ENCODE measurements around the gene CHST15. TPM values are rescaled to one million over a fixed set of nuclear protein-coding genes. Genes with fewer than 3 reads are reported as not detected.
"Not testable (repeated sequence)": the region's sequence is repeated elsewhere in the genome, so short reads cannot be mapped to it uniquely, and the experiment has no call there.

The CHST15 gene
- total and polyA plus RNA-seq, 4 donors = 2.9 to 16.5 (median 6.4) TPM

DNA sequence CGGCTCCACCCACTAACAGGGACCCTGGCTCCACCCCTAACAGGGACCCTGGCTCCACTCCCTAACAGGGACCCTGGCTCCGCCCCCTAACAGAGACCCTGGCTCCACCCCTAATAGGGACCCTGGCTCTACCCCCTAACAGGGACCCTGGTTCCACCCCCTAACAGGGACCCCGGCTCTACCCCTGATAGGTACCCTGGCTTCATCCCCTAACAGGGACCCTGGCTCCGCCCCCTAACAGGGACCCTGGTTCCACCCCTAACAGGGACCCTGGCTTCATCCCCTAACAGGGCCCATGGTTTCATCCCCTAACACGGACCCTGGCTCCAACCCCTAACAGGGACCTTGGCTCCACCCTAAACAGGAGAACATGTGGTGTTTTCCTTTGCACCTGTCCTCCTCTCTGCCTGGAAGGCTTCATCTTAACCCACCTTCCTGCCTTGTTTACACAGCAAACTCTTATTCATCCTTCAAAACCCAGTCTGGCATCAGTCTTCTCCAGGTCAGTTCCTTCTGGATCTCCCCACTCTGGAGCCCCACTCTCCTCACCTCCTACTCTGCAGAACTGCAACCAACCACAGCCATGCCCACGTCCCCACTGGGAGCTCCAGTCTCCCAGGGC is 58.0 kb downstream of the CHST15 start:
- WGBS = 88% methylated on average over 6 of the region's 6 CpGs
- H3K36me3 ChIP-seq (ENCODE audit: control insufficient read depth in 4 of 4, insufficient read depth in 3 of 4, low read depth in 1 of 4, low read length in 3 of 4) = peaks cover 0 to 11% (median 0%) of the 10 kb centered on the region in 4 donors
- no peaks in the 10 kb centered on the region for H3K9me3 ChIP-seq (ENCODE audit: control insufficient read depth in 4 of 4, low read length in 3 of 4)
- H3K4me1 ChIP-seq (ENCODE audit: control insufficient read depth in 4 of 4, insufficient read depth in 4 of 4, low read length in 3 of 4) = peaks cover 1 to 12% (median 3%) of the 10 kb centered on the region in 4 donors
- no peak for DNase-seq (ENCODE audit: low spot score)
- H3K27ac ChIP-seq (ENCODE audit: low read depth in 1 of 2, low read length in 2 of 2) = peak overlapping the region; percentile 28 to 54
- TF ChIP-seq YY1 (IDR thresholded peaks at IDR 0.05) (no peak), RXRA (IDR thresholded peaks at IDR 0.05) (no peak), NR2F2 (IDR thresholded peaks at IDR 0.05) (no peak), TAF1 (conservative IDR thresholded peaks at IDR 0.05) (no peak)
- TF ChIP-seq, protein P1, sequence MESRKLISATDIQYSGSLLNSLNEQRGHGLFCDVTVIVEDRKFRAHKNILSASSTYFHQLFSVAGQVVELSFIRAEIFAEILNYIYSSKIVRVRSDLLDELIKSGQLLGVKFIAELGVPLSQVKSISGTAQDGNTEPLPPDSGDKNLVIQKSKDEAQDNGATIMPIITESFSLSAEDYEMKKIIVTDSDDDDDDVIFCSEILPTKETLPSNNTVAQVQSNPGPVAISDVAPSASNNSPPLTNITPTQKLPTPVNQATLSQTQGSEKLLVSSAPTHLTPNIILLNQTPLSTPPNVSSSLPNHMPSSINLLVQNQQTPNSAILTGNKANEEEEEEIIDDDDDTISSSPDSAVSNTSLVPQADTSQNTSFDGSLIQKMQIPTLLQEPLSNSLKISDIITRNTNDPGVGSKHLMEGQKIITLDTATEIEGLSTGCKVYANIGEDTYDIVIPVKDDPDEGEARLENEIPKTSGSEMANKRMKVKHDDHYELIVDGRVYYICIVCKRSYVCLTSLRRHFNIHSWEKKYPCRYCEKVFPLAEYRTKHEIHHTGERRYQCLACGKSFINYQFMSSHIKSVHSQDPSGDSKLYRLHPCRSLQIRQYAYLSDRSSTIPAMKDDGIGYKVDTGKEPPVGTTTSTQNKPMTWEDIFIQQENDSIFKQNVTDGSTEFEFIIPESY (IDR thresholded peaks at IDR 0.05) = no peak
- TF ChIP-seq, protein P2, sequence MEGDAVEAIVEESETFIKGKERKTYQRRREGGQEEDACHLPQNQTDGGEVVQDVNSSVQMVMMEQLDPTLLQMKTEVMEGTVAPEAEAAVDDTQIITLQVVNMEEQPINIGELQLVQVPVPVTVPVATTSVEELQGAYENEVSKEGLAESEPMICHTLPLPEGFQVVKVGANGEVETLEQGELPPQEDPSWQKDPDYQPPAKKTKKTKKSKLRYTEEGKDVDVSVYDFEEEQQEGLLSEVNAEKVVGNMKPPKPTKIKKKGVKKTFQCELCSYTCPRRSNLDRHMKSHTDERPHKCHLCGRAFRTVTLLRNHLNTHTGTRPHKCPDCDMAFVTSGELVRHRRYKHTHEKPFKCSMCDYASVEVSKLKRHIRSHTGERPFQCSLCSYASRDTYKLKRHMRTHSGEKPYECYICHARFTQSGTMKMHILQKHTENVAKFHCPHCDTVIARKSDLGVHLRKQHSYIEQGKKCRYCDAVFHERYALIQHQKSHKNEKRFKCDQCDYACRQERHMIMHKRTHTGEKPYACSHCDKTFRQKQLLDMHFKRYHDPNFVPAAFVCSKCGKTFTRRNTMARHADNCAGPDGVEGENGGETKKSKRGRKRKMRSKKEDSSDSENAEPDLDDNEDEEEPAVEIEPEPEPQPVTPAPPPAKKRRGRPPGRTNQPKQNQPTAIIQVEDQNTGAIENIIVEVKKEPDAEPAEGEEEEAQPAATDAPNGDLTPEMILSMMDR (IDR thresholded peaks at IDR 0.05; ENCODE audit: low read depth, low read length, missing input control) = no peak
- TF ChIP-seq, protein P3, sequence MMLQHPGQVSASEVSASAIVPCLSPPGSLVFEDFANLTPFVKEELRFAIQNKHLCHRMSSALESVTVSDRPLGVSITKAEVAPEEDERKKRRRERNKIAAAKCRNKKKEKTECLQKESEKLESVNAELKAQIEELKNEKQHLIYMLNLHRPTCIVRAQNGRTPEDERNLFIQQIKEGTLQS (IDR thresholded peaks at IDR 0.05) = no peak
- no peak overlapping the region for H3K4me3 ChIP-seq (ENCODE audit: low read depth in 1 of 3, low read length in 3 of 3)
- H3K9ac ChIP-seq (ENCODE audit: low read depth in 1 of 2, low read length in 2 of 2) = no peak overlapping the region
- H3K27me3 ChIP-seq (ENCODE audit: control insufficient read depth in 4 of 4, insufficient read depth in 4 of 4, low read length in 3 of 4) = no peaks in the 10 kb centered on the region

DNA sequence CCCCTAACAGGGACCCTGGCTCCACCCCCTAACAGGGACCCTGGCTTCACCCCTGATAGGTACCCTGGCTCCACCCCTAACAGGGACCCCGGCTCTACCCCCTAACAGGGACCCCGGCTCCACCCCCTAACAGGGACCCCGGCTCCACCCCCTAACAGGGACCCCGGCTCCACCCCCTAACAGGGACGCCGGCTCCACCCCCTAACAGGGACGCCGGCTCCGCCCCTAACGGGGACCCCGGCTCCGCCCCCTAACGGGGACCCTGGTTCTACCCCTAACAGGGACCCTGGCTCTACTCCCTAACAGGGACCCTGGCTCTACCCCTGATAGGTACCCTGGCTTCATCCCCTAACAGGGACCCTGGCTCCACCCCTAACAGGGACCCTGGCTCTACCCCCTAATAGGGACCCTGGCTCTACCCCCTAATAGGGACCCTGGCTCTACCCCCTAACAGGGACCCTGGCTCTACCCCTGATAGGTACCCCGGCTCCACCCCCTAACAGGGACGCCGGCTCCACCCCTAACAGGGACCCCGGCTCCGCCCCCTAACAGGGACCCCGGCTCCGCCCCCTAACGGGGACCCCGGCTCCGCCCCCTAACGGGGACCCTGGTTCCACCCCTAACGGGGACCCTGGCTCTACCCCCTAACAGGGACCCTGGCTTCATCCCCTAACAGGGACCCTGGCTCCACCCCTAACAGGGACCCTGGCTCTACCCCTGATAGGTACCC is 58.7 kb downstream of the CHST15 start:
- not testable (repeated sequence) for H3K4me3 ChIP-seq (ENCODE audit: low read depth in 1 of 3, low read length in 3 of 3); H3K9ac ChIP-seq (ENCODE audit: low read depth in 1 of 2, low read length in 2 of 2); DNase-seq (ENCODE audit: low spot score); H3K9me3 ChIP-seq (ENCODE audit: control insufficient read depth in 4 of 4, low read length in 3 of 4); H3K27me3 ChIP-seq (ENCODE audit: control insufficient read depth in 4 of 4, insufficient read depth in 4 of 4, low read length in 3 of 4)
- H3K36me3 ChIP-seq (ENCODE audit: control insufficient read depth in 4 of 4, insufficient read depth in 3 of 4, low read depth in 1 of 4, low read length in 3 of 4) = peaks cover 0 to 11% (median 0%) of the 10 kb centered on the region in 4 donors
- H3K27ac ChIP-seq (ENCODE audit: low read depth in 1 of 2, low read length in 2 of 2) = peak overlapping the region in 1 of 2 donors; percentile 1
- H3K4me1 ChIP-seq (ENCODE audit: control insufficient read depth in 4 of 4, insufficient read depth in 4 of 4, low read length in 3 of 4) = peaks cover 1 to 11% (median 8%) of the 10 kb centered on the region in 4 donors
- WGBS = 73% methylated on average over 25 of the region's 25 CpGs

DNA sequence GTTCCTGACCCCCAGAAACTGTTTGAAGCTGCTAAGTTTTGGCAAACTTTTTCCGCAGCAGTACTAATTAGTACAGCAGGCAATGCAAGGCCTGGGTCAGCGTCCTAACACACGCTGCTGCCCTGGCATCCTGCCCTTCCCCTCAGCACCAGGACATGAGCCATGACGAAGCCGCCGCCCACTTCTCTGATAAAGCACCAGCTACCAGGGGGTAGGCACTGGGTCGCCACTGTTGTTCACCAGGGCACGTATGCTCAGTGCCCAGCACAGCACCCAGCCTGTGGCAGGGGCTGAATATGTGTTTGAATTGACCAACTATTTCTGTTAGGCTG is 59.5 kb downstream of the CHST15 start:
- H3K27ac ChIP-seq (ENCODE audit: low read depth in 1 of 2, low read length in 2 of 2) = peak overlapping the region; percentile 36 to 55
- no peak for DNase-seq (ENCODE audit: low spot score)
- TF ChIP-seq HNF4G (IDR thresholded peaks at IDR 0.05) (no peak), NR2F2 (IDR thresholded peaks at IDR 0.05) (peak; percentile 58), RXRA (IDR thresholded peaks at IDR 0.05) (peak in 1 of 2 donors; percentile 27)
- no peaks in the 10 kb centered on the region for H3K27me3 ChIP-seq (ENCODE audit: control insufficient read depth in 4 of 4, insufficient read depth in 4 of 4, low read length in 3 of 4)
- H3K36me3 ChIP-seq (ENCODE audit: control insufficient read depth in 4 of 4, insufficient read depth in 3 of 4, low read depth in 1 of 4, low read length in 3 of 4) = peaks cover 0 to 3% (median 0%) of the 10 kb centered on the region in 4 donors
- no peaks in the 10 kb centered on the region for H3K9me3 ChIP-seq (ENCODE audit: control insufficient read depth in 4 of 4, low read length in 3 of 4)
- H3K9ac ChIP-seq (ENCODE audit: low read depth in 1 of 2, low read length in 2 of 2) = no peak overlapping the region
- 48% methylated on average over 8 of the region's 8 CpGs for WGBS
- H3K4me3 ChIP-seq (ENCODE audit: low read depth in 1 of 3, low read length in 3 of 3) = no peak overlapping the region
- peaks cover 1 to 12% (median 10%) of the 10 kb centered on the region in 4 donors for H3K4me1 ChIP-seq (ENCODE audit: control insufficient read depth in 4 of 4, insufficient read depth in 4 of 4, low read length in 3 of 4)
